OCI-LY3 (cell line): Measurements from ENCODE around the gene STKLD1.

Source experiments
- EZH2phosphoT487 ChIP-seq: fragments of 200-600 bp; shearing (Covaris generic); IDR thresholded peaks from 2 replicates; pipeline ENCODE4 v1.6.1; 2018; ENCODE audit warnings: antibody characterized with exemption, mixed run types, low read depth
- TF ChIP-seq, protein P1 (sequence below): fragments of 200-600, 300-600 bp; sonication (generic); IDR thresholded peaks from 2 replicates; pipeline ENCODE4 v1.5.1; 2014; ENCODE audit warnings: antibody characterized with exemption, low read length, low read depth

- TF ChIP-seq, protein P1, sequence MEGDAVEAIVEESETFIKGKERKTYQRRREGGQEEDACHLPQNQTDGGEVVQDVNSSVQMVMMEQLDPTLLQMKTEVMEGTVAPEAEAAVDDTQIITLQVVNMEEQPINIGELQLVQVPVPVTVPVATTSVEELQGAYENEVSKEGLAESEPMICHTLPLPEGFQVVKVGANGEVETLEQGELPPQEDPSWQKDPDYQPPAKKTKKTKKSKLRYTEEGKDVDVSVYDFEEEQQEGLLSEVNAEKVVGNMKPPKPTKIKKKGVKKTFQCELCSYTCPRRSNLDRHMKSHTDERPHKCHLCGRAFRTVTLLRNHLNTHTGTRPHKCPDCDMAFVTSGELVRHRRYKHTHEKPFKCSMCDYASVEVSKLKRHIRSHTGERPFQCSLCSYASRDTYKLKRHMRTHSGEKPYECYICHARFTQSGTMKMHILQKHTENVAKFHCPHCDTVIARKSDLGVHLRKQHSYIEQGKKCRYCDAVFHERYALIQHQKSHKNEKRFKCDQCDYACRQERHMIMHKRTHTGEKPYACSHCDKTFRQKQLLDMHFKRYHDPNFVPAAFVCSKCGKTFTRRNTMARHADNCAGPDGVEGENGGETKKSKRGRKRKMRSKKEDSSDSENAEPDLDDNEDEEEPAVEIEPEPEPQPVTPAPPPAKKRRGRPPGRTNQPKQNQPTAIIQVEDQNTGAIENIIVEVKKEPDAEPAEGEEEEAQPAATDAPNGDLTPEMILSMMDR = peak; percentile 47
- TF ChIP-seq EZH2phosphoT487 = no peak
These were observed 24.1 kb upstream of the STKLD1 start for GRCh38 chr9:133351908-133352634.
